ENCODE data around the gene MAP1LC3B2.

MAP1LC3B2 gene

DNA sequence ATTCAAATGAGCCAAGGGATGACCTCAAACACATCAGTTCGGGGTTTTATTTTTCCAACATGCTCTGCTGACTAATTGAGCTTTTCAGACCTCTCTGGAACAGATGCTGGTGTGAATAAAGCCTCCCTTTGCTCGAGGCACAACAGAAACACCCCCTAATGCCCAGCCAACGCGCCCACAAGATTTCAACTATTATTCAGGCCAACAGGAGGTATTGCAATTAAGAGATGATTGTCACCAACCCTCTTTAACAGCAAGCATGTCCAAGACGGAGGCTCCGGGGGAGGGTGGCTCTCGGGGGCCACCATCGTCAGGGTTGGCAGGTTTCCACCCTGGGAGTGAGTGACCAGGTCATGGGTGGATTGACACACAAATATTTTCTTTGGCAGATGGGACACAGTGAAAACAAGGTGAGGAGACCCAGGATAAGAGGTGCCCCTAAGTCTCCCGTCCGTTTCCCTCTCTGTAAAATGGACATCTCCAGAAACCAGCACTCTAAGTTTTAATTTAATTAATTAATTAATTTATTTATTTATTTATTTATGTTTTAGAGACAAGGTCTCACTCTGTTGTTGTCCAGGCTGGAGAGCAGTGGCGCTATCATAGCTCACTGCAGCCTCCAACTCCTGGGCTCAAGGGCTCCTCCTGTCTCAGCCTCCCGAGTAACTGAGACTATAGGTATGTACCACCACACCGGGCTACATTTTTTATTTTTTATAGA lies 56.1 kb downstream of the MAP1LC3B2 start:
- DNase-seq (ENCODE audit: low spot score) = no peak

DNA sequence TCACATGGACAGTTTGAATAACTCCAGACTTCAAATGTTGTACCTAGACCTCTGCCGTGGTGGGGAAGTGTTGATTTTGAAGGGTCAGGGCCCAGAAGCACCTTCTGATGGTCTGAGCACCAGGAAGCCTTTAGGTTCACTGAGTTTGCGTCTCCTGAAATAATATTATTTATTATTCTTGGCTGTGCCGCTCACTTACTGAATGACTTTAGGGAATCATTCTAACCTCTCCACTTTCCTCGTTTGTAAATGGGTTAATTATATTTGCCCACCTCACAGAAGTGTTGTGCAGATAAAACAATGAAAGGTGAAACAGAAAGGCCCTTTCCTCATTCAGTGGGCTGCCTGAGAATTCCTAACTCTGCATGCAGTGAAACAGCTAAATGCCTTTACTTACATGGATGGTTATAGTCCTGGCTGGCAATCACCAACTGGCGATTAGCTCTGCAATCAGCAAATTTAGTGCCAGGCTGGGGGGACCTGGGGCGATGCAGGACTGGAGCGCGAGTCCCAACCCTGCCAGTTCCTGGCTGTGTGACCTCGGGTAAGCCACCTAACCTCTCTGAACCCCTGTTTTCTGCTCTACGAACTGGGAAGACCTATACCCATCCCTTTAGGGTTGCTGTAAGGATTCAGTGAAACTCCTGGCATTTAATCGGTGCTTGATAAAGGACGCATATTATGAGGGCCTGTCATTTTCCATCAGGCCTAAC lies 57.5 kb downstream of the MAP1LC3B2 start:
- no peak for DNase-seq (ENCODE audit: low spot score)

DNA sequence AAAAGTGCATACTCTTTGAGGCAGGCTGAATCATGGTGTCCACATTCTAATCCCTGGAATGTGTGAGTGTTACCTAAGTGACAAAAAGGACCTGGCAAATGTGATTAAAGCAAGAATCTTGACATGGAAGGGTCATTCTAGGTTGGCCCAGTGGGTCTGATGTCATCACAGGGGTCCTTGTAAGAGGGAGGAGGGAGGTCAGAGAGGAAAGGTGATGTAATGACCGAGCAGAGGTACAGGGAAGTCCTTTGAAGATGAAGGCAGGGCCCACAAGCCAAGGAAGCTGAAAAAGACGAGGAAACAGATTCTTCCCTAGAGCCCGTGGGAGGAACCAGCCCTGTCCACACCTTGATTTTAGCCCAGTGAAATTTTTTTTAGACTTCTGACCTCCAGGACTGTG lies 60.1 kb downstream of the MAP1LC3B2 start:
- DNase-seq (ENCODE audit: low spot score) = no peak

DNA sequence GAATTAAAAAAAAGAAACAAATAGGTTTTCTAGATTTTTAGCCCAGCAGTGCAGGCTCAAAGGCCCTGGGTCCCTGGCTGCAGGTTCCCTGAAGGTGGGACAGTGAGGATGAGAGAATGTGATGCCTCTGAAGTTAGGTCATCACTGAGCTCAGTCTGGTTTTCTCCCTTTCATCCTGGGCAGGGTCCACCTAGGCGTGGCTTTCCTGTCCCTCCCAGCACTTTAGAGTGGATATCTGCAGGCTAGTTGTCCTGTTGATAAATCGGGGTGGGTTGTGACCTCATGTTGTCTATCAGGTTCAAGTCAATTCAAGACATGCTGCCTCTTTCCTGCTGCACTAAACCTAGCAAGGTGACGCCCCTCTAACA lies 60.9 kb downstream of the MAP1LC3B2 start:
- DNase-seq (ENCODE audit: low spot score) = no peak

DNA sequence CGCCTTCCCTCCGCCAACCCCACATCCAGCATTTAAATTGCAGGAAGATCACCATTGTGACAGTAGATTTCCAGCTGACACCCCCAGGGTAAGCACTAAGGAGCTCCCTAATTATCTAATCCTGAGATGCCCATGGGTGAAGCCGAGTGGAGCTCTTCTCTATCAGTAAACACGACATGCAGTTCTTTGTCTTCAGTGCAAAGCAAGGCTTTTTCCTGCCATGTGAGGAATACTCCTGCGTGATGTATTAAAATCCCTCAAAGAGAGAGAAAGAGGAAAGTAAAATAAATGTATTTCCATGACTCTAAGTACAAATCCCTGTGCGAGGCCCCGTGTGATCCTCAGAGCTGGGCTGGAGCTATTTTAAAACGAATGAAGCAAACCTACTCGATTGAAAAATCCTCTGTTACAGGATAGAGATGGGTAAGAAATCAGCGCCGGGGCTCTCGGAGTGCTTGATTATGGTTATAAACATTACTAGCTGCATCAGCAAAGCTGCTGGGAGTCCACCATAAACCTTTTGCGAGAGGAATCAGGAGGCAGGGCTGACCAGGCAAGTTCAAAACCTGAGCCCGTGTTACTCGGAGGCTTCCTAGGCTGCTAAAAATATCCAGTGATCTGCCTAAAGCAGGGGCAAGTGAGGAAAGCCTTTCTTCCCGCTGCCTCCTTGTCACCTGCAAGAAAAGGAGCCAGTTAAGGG lies 61.5 kb downstream of the MAP1LC3B2 start:
- no peak for DNase-seq (ENCODE audit: low spot score)

DNA sequence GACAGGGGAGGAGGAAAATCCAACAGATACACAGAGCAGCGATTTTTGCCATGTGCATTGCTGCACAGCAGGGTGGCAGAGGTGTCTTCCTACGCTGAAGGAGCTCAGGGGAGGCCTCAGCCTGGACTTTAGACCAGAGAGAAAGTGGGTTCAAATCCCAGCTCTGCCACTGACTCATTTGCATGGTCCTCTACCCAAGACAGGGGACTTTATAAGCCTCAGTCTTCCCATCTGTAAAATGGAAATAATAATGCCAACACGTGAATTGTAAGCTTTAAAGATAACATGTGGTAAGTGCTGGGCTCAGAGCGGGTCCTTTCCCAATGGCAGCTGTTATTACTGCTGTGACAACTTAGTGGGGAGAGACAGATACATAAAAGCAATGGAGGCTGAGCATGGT lies 62.0 kb downstream of the MAP1LC3B2 start:
- no peak for DNase-seq (ENCODE audit: low spot score)

DNA sequence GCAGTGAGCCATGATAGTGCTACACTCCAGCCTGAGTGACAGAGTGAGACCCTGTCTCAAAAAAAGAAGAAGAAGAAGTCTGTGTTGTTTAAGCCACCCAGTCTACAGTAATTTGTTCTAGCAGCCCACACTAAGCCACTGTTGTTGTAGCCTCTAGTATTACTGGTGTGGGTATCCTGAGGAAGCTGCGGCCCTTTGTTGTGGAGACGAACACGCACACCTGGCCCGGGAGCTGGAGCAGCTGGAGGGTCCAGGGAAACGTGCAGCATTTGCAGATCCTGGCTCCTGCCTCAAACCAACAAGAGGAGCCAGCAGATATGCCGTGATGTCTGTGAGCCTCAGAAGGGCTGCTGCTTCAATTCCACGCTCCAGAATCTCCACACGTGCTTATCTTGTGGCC lies 65.3 kb downstream of the MAP1LC3B2 start:
- DNase-seq (ENCODE audit: low spot score) = no peak

DNA sequence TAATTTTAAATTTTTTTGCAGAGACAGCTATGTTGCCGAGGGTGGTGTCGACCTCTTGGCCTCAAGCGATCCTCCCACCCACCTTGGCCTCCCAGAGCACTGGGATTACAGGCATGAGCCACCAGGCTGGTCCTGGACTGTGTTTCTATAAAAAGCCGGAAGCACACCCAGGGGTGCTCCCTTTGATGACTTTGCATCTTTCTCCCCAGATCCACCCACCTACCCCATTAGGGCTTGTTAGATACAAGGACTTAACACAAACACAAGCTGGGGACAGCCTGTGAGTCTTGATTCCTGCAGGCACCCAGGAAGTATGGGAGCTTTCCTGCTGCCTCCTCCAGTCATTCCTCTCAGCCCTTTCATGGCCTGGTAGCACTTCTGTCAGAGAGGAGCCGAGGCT lies 67.0 kb downstream of the MAP1LC3B2 start:
- no peak for DNase-seq (ENCODE audit: low spot score)

All from RKO (cell line).